Loucy (cell line): ENCODE measurements around the gene LRRC53.

Source experiments
- H2AFZ ChIP-seq: fragments of 200-600 bp; sonication (generic); 2 replicates; pipeline ENCODE4 v1.6.0; 2016; ENCODE audit warnings: antibody characterized with exemption, mild to moderate bottlenecking, low read length, moderate library complexity
- H3F3A ChIP-seq: fragments of 200-600 bp; 2 replicates; pipeline ENCODE4 v1.6.0; 2016; ENCODE audit warnings: antibody characterized with exemption, low read depth, mild to moderate bottlenecking
- H3K27me3 ChIP-seq: fragments of 200-600 bp; sonication (generic); 2 replicates; pipeline ENCODE4 v1.6.1; 2014; ENCODE audit warnings: low read length, mild to moderate bottlenecking; ENCODE audit not compliant: insufficient read depth, poor library complexity, severe bottlenecking
- H3K36me3 ChIP-seq: fragments of 200-600 bp; sonication (generic); 2 replicates; pipeline ENCODE4 v1.6.1; 2016; ENCODE audit warnings: low read length; ENCODE audit not compliant: insufficient read depth
- H3K4me1 ChIP-seq: fragments of 200-600 bp; sonication (generic); 2 replicates; pipeline ENCODE4 v1.5.1; 2014; ENCODE audit warnings: low read length, mild to moderate bottlenecking; ENCODE audit not compliant: insufficient read depth, poor library complexity, severe bottlenecking
- H3K4me2 ChIP-seq: fragments of 200-600 bp; sonication (generic); 2 replicates; pipeline ENCODE4 v1.6.0; 2014; ENCODE audit warnings: antibody characterized with exemption, low read length, low read depth, mild to moderate bottlenecking; ENCODE audit not compliant: poor library complexity, severe bottlenecking
- H3K4me3 ChIP-seq: fragments of 200-600 bp; sonication (generic); 2 replicates; pipeline ENCODE4 v1.5.1; 2014; ENCODE audit warnings: low read length, mild to moderate bottlenecking, mixed read lengths; ENCODE audit not compliant: poor library complexity, severe bottlenecking
- H3K79me2 ChIP-seq: fragments of 200-600 bp; sonication (generic); 2 replicates; pipeline ENCODE4 v1.6.1; 2014; ENCODE audit warnings: low read length; ENCODE audit not compliant: insufficient read depth
- H3K9ac ChIP-seq: fragments of 200-600 bp; sonication (generic); 2 replicates; pipeline ENCODE4 v1.6.0; 2014; ENCODE audit warnings: mild to moderate bottlenecking, low read depth, low read length, moderate library complexity; ENCODE audit not compliant: poor library complexity, severe bottlenecking
- H3K9me2 ChIP-seq: fragments of 200-600 bp; sonication (generic); replicated peaks from 2 replicates; pipeline ENCODE4 v1.6.1; 2016; ENCODE audit warnings: low read depth, low read length, mixed read lengths
- H3K9me3 ChIP-seq: fragments of 200-600 bp; sonication (generic); 2 replicates; pipeline ENCODE4 v1.6.1; 2014; ENCODE audit warnings: mild to moderate bottlenecking, antibody characterized with exemption, low read length, low read depth; ENCODE audit not compliant: insufficient read depth
- H4K20me1 ChIP-seq: fragments of 200-600 bp; sonication (generic); 2 replicates; pipeline ENCODE4 v1.6.0; 2014; ENCODE audit warnings: antibody characterized with exemption, low read length, mild to moderate bottlenecking; ENCODE audit not compliant: insufficient read depth, poor library complexity, severe bottlenecking
- CTCF ChIP-seq: fragments of 200-600 bp; sonication (generic); conservative IDR thresholded peaks from 2 replicates; pipeline ENCODE4 v1.5.1; 2014; ENCODE audit warnings: mild to moderate bottlenecking, antibody characterized with exemption, low read length
- EZH2phosphoT487 ChIP-seq: fragments of 200-600 bp; IDR thresholded peaks from 2 replicates; pipeline ENCODE4 v1.6.1; 2018; ENCODE audit warnings: antibody characterized with exemption, mild to moderate bottlenecking, moderate library complexity, borderline replicate concordance

LRRC53 gene

GRCh38 chr1:74452035-74452434 is 60.4 kb downstream of the LRRC53 start:
- Histone ChIP-seq H4K20me1 (no peaks in the 10 kb centered on the region), H3K9me3 (no peaks in the 10 kb centered on the region), H3K4me2 (no peak overlapping the region), H3K4me1 (no peaks in the 10 kb centered on the region), H3K36me3 (no peaks in the 10 kb centered on the region), H3K9ac (no peak overlapping the region), H3K9me2 (no peaks in the 10 kb centered on the region), H3K27me3 (no peaks in the 10 kb centered on the region), H3K4me3 (no peak overlapping the region), H3K79me2 (no peaks in the 10 kb centered on the region), H2AFZ (no peak overlapping the region), H3F3A (no peaks in the 10 kb centered on the region)
- TF ChIP-seq CTCF, result no peak
- TF ChIP-seq EZH2phosphoT487, result no peak

DNA sequence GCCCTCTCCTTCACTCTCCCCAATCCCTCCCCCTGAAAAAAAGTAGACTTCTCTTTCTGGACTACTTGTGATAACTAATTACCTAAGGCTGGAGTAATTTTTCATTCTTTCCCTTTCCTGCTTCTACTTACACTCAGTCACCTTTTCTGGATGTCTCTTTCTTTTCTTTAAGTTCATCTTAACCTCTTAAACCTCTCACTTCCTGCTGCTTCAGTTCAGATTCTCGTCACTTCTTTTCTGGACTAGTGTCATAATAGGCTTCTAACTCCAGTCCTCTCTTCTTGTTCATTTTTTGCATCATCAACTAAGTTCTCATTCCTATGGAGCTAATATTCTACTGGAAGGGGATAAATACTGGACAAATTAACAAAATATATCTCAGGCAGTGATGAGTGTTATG is 75.4 kb downstream of the LRRC53 start:
- H3K4me2 ChIP-seq, result no peak overlapping the region
- H3K27me3 ChIP-seq, result no peaks in the 10 kb centered on the region
- no peak overlapping the region for H3K9ac ChIP-seq
- H3K79me2 ChIP-seq, result no peaks in the 10 kb centered on the region
- no peaks in the 10 kb centered on the region for H3K9me3 ChIP-seq
- H3K9me2 ChIP-seq, result no peaks in the 10 kb centered on the region
- no peaks in the 10 kb centered on the region for H3K36me3 ChIP-seq
- no peaks in the 10 kb centered on the region for H3F3A ChIP-seq
- H2AFZ ChIP-seq, result no peak overlapping the region
- no peak for TF ChIP-seq EZH2phosphoT487
- TF ChIP-seq CTCF, result no peak
- H3K4me3 ChIP-seq, result no peak overlapping the region
- H3K4me1 ChIP-seq, result no peaks in the 10 kb centered on the region
- no peaks in the 10 kb centered on the region for H4K20me1 ChIP-seq

DNA sequence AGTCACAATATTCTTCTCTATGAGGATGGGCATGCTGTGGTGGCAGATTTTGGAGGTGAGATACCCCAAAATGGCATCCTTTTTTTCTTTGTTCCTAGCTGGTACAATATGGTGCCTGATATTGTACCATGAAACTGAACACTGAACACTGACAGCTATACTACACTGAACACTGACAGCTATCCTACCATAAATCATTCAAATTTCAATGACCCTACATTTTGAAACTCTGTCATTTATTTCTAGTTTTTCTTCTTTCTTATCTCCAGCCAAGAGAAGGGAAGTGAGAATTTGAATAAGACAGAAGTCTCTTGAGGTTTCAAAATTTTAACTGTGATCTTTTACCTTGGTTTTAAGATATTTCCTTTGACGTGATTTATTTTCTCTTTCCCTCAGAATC is 76.3 kb downstream of the LRRC53 start:
- Histone ChIP-seq H4K20me1 (no peaks in the 10 kb centered on the region), H3K9me2 (no peaks in the 10 kb centered on the region), H2AFZ (no peak overlapping the region), H3K79me2 (no peaks in the 10 kb centered on the region), H3K27me3 (no peaks in the 10 kb centered on the region), H3K4me3 (no peak overlapping the region), H3K4me2 (no peak overlapping the region), H3K36me3 (no peaks in the 10 kb centered on the region), H3K4me1 (no peaks in the 10 kb centered on the region), H3K9ac (no peak overlapping the region), H3K9me3 (no peaks in the 10 kb centered on the region), H3F3A (no peaks in the 10 kb centered on the region)
- TF ChIP-seq EZH2phosphoT487 (no peak), CTCF (no peak)
